NCI-H1930 (cell line): ENCODE results near the gene TMC3.
"Not testable (repeated sequence)": the region's sequence is repeated elsewhere in the genome, so short reads cannot be mapped to it uniquely, and the experiment has no call there.

Experiments
- DNase-seq, 2 experiments: peaks; one replicate each; lab custom pipeline; 2025; lab: John Stamatoyannopoulos, UW

The TMC3 gene

GRCh38 chr15:81384891-81385720 lies 11.1 kb upstream of the TMC3 start:
- DNase-seq, result no peak

GRCh38 chr15:81381720-81382119 lies 7.7 kb upstream of the TMC3 start:
- DNase-seq, result no peak

- no peak for DNase-seq
Measured at GRCh38 chr15:81380668-81381067, 6.7 kb upstream of the TMC3 start.

GRCh38 chr15:81380203-81380602 lies 6.2 kb upstream of the TMC3 start:
- no peak for DNase-seq

GRCh38 chr15:81379269-81379668 lies 5.3 kb upstream of the TMC3 start:
- no peak for DNase-seq

GRCh38 chr15:81378443-81378842 lies 4.4 kb upstream of the TMC3 start:
- DNase-seq, result no peak

- DNase-seq, result no peak
Measured at GRCh38 chr15:81377871-81378270, 3.9 kb upstream of the TMC3 start.

- DNase-seq, result no peak
Measured at GRCh38 chr15:81376231-81376630, 2.2 kb upstream of the TMC3 start.

- DNase-seq, result no peak
Measured at GRCh38 chr15:81375461-81375860, 1.4 kb upstream of the TMC3 start.

- no peak for DNase-seq
Measured at GRCh38 chr15:81373176-81373575, 837 bp downstream of the TMC3 start.

- DNase-seq, result no peak
Measured at GRCh38 chr15:81372575-81372974, 1.4 kb downstream of the TMC3 start.

GRCh38 chr15:81363718-81364500 lies 10.1 kb downstream of the TMC3 start:
- no peak for DNase-seq

GRCh38 chr15:81363276-81363675 lies 10.7 kb downstream of the TMC3 start:
- DNase-seq, result no peak

- DNase-seq, result no peak
Measured at GRCh38 chr15:81362790-81363189, 11.2 kb downstream of the TMC3 start.

- no peak for DNase-seq
Measured at GRCh38 chr15:81361891-81362290, 12.1 kb downstream of the TMC3 start.

GRCh38 chr15:81360491-81360890 lies 13.5 kb downstream of the TMC3 start:
- no peak for DNase-seq

GRCh38 chr15:81358248-81358647 lies 15.8 kb downstream of the TMC3 start:
- no peak for DNase-seq

- DNase-seq, result no peak
Measured at GRCh38 chr15:81357180-81357686, 16.8 kb downstream of the TMC3 start.

GRCh38 chr15:81356252-81356651 lies 17.8 kb downstream of the TMC3 start:
- no peak for DNase-seq

- DNase-seq, result no peak
Measured at GRCh38 chr15:81351651-81352050, 22.4 kb downstream of the TMC3 start.

GRCh38 chr15:81349271-81349670 lies 24.7 kb downstream of the TMC3 start:
- DNase-seq, result no peak

- DNase-seq, result not testable (repeated sequence)
Measured at GRCh38 chr15:81348691-81349090, 25.3 kb downstream of the TMC3 start.

GRCh38 chr15:81347910-81348309 lies 26.1 kb downstream of the TMC3 start:
- DNase-seq, result no peak
